ENCODE measurements around the gene CSH2.

The CSH2 gene

DNA sequence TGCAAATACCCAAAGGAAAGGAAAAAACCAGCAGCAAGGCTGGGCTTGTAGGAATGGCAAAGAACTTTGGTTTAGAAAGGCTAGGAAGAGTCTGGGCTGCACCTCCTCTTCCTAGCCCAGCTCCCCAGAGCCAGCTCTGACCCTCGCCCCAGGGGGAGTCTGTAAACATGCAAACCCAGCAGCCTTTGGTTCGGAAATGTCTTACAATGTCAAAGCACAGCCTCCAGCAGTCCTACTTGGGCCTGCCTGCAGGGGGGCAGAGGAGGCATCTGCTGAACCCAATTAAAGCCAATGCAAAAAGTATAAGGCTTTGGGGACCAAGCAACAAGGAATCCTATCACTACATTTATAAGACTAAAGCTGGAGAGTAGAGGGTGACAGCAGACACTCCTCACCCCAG lies 41.0 kb downstream of the CSH2 start:
- no peak for DNase-seq

DNA sequence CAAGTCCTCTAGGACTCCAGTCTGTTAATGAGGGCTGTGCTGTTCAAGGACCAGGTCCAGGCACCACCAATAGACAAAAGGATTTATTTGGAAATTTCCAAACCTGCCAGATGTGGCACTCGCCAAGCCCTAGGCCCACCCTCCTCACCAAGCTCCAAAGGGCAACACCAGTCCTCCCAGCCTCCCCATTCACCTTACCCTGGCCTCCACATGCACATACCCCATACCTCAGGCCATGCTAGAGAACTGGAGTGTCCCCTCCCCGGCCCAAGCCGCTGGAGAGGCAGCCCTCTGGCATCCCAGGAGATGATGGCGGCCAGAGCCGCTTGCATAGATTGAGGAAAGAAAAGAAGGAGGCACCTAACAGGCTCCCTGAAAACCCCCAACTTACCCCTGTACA lies 41.5 kb downstream of the CSH2 start:
- no peak for DNase-seq

DNA sequence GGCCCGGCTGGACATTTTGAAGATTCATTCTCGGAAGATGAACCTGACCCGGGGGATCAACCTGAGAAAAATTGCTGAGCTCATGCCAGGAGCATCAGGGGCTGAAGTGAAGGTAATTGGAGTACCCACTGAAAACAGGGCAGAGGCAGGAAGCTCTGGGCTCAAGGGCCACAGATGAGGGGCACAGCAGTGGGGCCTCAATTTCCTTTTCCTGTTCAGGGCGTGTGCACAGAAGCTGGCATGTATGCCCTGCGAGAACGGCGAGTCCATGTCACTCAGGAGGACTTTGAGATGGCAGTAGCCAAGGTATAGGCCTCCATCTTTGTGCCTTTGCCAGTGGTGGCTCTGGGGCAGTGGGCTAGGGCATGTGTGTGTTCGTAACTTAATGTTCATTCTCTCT lies 42.0 kb downstream of the CSH2 start:
- DNase-seq = no peak

DNA sequence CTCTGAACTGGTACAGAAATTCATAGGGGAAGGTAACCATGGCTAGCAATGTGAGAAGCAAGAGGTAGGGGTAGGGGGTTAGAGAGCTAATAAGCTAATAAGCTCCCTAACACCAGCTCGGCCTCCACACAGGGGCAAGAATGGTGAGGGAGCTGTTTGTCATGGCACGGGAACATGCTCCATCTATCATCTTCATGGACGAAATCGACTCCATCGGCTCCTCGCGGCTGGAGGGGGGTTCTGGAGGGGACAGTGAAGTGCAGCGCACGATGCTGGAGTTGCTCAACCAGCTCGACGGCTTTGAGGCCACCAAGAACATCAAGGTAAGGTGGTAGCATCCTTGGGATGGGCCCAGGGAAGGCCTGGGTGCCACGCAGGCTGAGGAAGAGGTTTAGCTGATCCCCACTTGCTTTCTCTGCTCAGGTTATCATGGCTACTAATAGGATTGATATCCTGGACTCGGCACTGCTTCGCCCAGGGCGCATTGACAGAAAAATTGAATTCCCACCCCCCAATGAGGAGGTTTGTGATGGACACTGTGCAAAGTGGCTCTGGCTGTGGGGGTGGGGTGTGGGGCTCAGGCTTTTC lies 42.5 kb downstream of the CSH2 start:
- no peak for DNase-seq

DNA sequence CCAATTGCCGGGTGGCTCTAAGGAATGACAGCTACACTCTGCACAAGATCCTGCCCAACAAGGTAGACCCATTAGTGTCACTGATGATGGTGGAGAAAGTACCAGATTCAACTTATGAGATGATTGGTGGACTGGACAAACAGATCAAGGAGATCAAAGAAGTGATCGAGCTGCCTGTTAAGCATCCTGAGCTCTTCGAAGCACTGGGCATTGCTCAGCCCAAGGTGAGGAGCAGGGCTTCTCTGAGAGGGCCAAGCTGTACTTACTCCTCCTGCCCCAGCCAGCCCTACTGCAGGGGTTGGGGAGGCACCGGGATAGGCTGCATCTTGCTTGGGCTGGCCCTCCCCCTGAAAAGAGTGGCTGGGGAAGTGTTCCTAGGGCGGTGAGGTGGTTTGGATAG lies 43.2 kb downstream of the CSH2 start:
- DNase-seq = no peak

DNA sequence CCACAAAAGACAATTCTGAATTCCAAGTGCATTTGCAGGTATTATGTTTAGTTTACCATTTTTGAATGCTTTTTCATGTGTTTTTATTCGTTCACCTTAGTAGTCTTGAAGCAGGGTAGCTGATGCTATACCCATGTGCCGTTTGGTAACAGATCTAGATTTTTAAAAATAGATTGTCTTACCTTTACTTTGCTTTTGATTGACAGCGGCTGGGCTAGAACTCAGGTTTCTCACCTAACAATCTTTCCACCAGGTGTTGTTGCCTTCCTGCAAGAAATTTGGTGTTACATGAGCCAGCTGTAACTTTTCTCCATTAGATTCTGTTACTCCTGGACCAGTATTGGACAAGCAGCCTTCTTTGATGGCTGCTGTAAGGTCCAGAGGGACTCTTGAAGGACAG lies 44.5 kb downstream of the CSH2 start:
- no peak for DNase-seq

DNA sequence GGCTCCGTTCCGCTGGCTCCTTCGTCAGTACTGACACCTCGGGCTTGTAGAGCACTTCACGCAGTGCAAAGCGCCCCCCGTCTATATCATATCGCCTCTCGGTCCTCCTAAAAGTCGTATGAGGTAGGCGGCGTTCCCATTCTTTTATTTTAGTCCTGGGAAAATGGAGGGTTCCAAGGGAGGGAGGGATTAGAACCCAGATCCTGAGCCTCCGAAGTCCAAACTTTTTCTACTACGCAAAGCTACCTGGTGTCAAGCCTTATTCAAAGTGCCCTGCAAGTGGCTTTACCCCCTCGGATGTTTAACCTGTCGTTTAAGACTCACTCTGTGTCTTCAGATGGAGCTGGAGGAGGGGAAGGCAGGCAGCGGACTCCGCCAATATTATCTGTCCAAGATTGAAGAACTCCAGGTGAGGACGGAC lies 45.7 kb downstream of the CSH2 start:
- DNase-seq = no peak

DNA sequence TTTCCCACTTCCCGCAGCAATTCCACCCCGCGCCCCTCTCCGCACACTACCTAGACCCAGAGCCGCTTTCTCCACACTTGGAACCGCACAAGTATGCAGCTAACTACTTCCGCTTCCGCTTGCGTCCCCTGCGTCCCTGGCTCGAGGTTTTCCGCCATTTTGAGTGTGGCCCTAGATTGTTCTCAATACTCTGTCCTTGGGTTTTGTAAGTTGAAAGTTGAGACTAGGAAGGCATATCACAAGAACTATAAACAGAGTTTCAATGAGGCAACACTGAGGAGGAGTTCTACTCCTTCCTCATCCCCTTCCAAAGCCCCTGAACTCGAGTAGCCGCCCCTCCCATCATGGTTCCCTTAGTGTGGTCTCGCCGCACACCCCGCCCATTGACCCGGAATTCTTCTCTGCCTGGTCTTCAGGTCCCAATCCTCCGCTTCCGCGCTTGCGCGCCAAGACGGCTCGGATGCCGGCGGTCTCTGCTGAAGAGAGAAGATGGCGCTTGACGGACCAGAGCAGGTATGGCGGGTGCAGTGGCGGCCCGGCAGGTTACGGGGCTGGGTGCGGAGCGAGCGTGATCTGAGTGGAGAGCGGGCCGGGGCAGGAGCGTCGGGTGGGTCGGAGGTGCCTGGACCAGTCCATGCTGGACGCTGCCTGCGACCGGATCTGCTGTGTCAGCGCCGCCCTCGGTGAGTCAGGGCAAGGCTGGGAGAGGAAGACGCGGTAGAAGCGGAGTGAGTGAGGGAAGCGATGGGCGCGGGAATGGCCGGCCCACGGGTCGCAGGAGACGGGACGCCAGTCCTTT lies 46.3 kb downstream of the CSH2 start, which contains the start of the genes FTSJ3 and PSMC5:
Gene FTSJ3 (minus strand): TSS at position 662 of the 799 bp plus-strand sequence. CDS start 761 bp downstream, outside the sequence.
Gene PSMC5 (plus strand): TSS at position 430 of the 799 bp plus-strand sequence. CDS start 60 bp downstream, at position 490.
- peak; percentile 94 for DNase-seq

DNA sequence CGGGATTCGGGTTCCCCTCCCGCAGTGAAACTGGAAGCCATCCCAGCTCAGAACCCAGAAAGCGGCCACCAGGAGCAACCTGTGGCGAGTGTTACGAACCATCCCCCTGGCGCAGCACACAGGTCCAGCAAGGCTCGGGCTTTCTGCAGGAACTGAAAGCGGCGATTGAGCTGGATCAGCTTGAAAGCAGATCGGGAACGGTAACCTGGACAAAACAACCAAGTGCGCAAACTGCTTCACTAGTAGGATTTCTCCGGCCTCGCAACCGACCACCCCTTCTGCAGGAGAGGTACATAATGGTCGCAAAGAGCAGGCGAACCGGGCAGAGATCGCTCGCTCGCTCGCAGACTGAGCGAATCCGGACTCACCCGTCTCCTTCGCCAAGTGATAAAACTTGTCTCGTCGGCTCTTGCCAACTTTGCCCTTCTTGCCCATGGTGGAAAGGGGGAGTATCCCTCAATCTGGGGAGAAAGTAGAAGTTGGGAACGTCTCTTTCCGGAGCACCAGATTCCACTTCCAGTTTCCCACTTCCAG lies 46.9 kb downstream of the CSH2 start:
- DNase-seq = no peak

DNA sequence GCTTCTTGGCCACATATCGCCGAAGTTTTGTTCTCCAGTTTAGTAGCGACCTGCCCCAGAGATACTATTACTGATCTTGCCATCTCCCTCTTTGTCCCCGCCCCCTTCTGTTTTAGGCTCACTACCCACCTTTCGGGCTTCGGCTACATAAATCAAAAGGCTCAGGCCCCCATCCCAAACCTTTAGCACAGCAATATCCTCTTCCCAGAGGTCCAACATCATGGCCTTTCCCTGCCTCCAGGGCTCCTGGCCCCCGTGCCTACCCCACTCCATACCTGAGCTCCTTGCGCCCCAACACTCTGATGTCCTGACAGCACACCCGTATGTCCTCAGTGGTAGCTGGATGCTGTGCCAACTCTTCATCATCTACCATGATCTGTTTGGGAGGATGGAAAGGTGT lies 49.1 kb downstream of the CSH2 start:
- no peak for DNase-seq

DNA sequence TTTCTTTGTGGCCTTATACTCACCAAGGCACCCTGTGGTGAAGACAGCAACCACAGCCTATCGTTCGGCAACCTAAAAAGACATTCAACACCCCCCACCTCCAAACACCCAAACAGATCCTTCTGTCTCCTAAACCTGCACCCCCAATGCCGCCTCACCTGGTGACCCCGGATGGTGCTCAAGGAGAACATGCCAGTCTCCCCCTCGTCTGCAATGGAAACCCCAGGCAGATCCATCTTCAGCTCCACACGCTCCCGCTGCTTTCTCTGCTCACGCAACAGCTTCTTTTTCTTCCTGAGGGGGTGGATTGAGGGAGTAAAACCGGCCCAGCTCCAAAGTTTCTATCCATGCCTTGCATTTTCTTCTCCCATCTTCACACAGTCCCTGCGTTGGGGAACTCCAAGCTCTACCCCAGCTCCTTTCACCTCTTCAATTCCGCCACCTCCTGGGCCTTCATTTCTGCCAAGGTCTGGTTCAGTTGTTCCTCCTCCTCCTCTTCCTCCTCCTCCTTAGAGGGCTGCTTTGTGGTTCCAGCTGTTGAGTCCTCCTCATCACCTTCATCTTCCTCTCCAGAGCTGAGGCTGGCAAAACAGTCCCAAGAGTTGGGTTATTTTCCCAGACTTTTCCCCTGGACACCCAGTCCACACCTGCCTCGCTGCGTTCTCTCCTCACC lies 49.7 kb downstream of the CSH2 start:
- no peak for DNase-seq

DNA sequence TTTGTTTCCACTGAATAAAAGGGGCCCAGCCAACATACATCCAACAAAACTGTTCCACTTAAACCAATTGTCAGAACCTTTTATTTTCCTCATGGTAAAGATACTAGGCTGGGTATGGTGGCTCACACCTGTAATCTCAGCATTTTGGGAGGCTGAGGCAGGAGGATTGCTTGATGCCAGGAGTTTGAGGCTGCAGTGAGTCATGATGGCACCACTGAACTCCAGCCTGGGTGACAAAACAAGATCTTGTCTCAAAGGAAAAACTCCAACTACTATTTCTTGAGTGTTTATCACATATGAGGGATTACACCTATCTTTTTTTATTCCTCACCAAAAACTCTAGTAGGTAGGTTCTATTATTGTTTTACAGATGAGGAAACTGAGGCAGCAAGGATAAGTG lies 50.9 kb downstream of the CSH2 start:
- no peak for DNase-seq
